ENCODE measurements around the gene THOC5. TPM values are rescaled to one million over a fixed set of nuclear protein-coding genes. Genes with fewer than 3 reads are reported as not detected.

The THOC5 gene
- total RNA-seq, 1 experiment from 2014 or later: 80.6 TPM

DNA sequence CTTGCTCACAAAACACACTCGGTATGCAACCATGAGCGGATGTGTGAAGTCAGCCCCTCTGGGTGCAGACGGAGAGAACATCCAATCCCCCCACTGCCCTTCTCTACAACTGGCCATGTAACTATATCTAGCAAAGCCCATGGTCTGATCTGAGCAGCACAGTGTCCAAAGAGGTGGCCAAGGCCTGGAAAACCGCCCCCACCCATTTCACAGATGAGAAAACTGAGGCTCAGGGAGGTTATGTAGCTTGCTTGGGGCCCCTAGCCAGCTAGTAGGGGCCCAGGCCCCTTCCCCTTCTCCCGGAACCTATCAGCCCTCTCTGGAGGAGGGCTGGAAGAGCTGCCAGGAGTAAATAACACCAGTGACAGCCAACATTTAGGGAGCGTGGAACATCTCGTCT, 89.0 kb downstream of the THOC5 start:
- RAD21 ChIA-PET (ENCODE audit: low non-redundant PET in 1 of 2, low total read pairs in 2 of 2, uncharacterized antibody in 2 of 2, unreplicated experiment in 2 of 2): no interaction called here

DNA sequence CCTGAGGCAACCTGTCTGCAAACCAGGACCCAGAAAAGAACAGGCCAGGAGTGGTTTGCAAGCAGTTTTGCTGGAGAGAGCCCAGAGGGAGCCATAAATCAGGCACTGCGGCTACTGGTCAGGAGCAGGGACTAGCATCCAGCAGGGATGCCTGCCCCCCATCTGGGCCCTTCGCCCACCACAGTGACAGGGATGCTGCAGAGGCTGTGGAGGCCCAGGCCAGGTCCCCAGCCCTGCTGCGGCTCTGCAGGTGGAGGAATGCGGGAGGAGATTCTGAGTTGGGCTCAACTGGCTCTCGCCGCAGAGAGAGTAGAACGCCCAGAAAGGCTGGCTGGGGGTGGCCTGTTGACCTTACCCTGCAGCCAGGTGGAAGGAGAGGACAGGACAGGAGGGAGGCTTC, 89.9 kb downstream of the THOC5 start:
- RAD21 ChIA-PET (ENCODE audit: low non-redundant PET in 1 of 2, low total read pairs in 2 of 2, uncharacterized antibody in 2 of 2, unreplicated experiment in 2 of 2): no interaction called here
- Histone ChIP-seq H3K9me2 (ENCODE audit: insufficient read depth) (no peaks in the 10 kb centered on the region), H3K79me2 (ENCODE audit: insufficient read depth, low read length) (no peaks in the 10 kb centered on the region), H3K4me2 (ENCODE audit: low read length) (no peak overlapping the region), H3K9ac (ENCODE audit: low read length) (no peak overlapping the region), H3K27ac (ENCODE audit: low read depth, low read length) (no peak overlapping the region), H3K27me3 (ENCODE audit: insufficient read depth, low read length) (no peaks in the 10 kb centered on the region), H3K4me1 (ENCODE audit: control insufficient read depth in 1 of 2, insufficient read depth in 2 of 2, low read length in 2 of 2) (peaks cover 1 to 6% of the 10 kb centered on the region in 2 experiments; a peak in 2 of 4 replicates), H3K36me3 (ENCODE audit: control insufficient read depth in 1 of 2, insufficient read depth in 2 of 2, low read length in 2 of 2) (no peaks in the 10 kb centered on the region), H2AFZ (ENCODE audit: low read depth, low read length, poor library complexity, severe bottlenecking) (no peak overlapping the region), H4K20me1 (ENCODE audit: insufficient read depth) (no peaks in the 10 kb centered on the region), H3K4me3 (replicated peaks in 1 of 2; ENCODE audit: low read depth in 1 of 2, low read length in 2 of 2) (no peak overlapping the region), H3K9me3 (ENCODE audit: control insufficient read depth in 1 of 2, insufficient read depth in 1 of 2, low read depth in 1 of 2, low read length in 2 of 2) (no peaks in the 10 kb centered on the region)
- DNase-seq (ENCODE audit: low read depth, low spot score) (no peak), ATAC-seq (no peak)
- CTCF ChIA-PET: no interaction called here
- intact Hi-C loops (cut with micrococcal nuclease): no loop called here
- BruUV-seq (replicated peaks): no TSS peak
- POLR2A ChIA-PET: no interaction called here
- no peak for TF ChIP-seq YY1 (IDR thresholded peaks at IDR 0.05; ENCODE audit: extremely low read depth, insufficient replicate concordance, low read depth, low read length)

More for the DNA sequence above, 89.0 kb downstream of the THOC5 start:
- DNase-seq (ENCODE audit: low read depth, low spot score) (no peak), ATAC-seq (no peak)
- H3K4me2 ChIP-seq (ENCODE audit: low read length): no peak overlapping the region
- H4K20me1 ChIP-seq (ENCODE audit: insufficient read depth): no peaks in the 10 kb centered on the region
- H3K27me3 ChIP-seq (ENCODE audit: insufficient read depth, low read length): no peaks in the 10 kb centered on the region
- CTCF ChIA-PET: no interaction called here
- no peaks in the 10 kb centered on the region for H3K79me2 ChIP-seq (ENCODE audit: insufficient read depth, low read length)
- BruUV-seq (replicated peaks): no TSS peak
- peaks cover 5 to 13% of the 10 kb centered on the region in 2 experiments for H3K4me1 ChIP-seq (ENCODE audit: control insufficient read depth in 1 of 2, insufficient read depth in 2 of 2, low read length in 2 of 2)
- intact Hi-C loops (cut with micrococcal nuclease): no loop called here
- no peaks in the 10 kb centered on the region for H3K9me2 ChIP-seq (ENCODE audit: insufficient read depth)
- H3K36me3 ChIP-seq (ENCODE audit: control insufficient read depth in 1 of 2, insufficient read depth in 2 of 2, low read length in 2 of 2): no peaks in the 10 kb centered on the region
- H3K27ac ChIP-seq (ENCODE audit: low read depth, low read length): no peak overlapping the region
- no peak overlapping the region for H3K9ac ChIP-seq (ENCODE audit: low read length)
- no peak overlapping the region for H3K4me3 ChIP-seq (replicated peaks in 1 of 2; ENCODE audit: low read depth in 1 of 2, low read length in 2 of 2)
- no peak overlapping the region for H2AFZ ChIP-seq (ENCODE audit: low read depth, low read length, poor library complexity, severe bottlenecking)
- POLR2A ChIA-PET: no interaction called here
- no peaks in the 10 kb centered on the region for H3K9me3 ChIP-seq (ENCODE audit: control insufficient read depth in 1 of 2, insufficient read depth in 1 of 2, low read depth in 1 of 2, low read length in 2 of 2)
- no peak for TF ChIP-seq ELF1 (IDR thresholded peaks at IDR 0.05; ENCODE audit: borderline replicate concordance, low read depth)
- TF ChIP-seq EGR1 (IDR thresholded peaks at IDR 0.05; ENCODE audit: low read depth): no peak
- no peak for TF ChIP-seq FOSL1 (IDR thresholded peaks at IDR 0.05; ENCODE audit: low read depth)
- no peak for TF ChIP-seq EZH2 (IDR thresholded peaks at IDR 0.05)
- TF ChIP-seq, protein P1, sequence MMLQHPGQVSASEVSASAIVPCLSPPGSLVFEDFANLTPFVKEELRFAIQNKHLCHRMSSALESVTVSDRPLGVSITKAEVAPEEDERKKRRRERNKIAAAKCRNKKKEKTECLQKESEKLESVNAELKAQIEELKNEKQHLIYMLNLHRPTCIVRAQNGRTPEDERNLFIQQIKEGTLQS (IDR thresholded peaks at IDR 0.05): no peak
- no peak for TF ChIP-seq EZH2phosphoT487 (IDR thresholded peaks at IDR 0.05; ENCODE audit: borderline replicate concordance)
- TF ChIP-seq SRF (IDR thresholded peaks at IDR 0.05; ENCODE audit: low read depth): no peak
- no peak for TF ChIP-seq SIN3A (IDR thresholded peaks at IDR 0.05; ENCODE audit: low read depth)
- TF ChIP-seq, protein P2, sequence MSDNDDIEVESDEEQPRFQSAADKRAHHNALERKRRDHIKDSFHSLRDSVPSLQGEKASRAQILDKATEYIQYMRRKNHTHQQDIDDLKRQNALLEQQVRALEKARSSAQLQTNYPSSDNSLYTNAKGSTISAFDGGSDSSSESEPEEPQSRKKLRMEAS (IDR thresholded peaks at IDR 0.05): no peak

Measured in HCT116 (cell line).